OCI-LY7 (cell line): ENCODE measurements around the gene SSNA1. TPM values are rescaled to one million over a fixed set of nuclear protein-coding genes. Genes with fewer than 3 reads are reported as not detected.

Source experiments
- BruUV-seq: library from RNA; stranded (reverse); fragments of 400-500 nt; replicated peaks from 2 replicates; lab custom pipeline; 2021; lab: Mats Ljungman, UMichigan
- CTCF ChIA-PET: fragments of 300-600 bp; sonication (Branson Sonifier 250); formaldehyde crosslinking; loops from one replicate; lab custom pipeline; 2022; ENCODE audit warnings: antibody characterized with exemption; ENCODE audit not compliant: unreplicated experiment; lab: Charles Lee
- POLR2A ChIA-PET: fragments of 300-600 bp; sonication (Branson Sonifier 250); formaldehyde crosslinking; loops from one replicate; lab custom pipeline; 2022; ENCODE audit warnings: antibody characterized with exemption; lab: Charles Lee
- DNase-seq: peaks from one replicate; pipeline ENCODE4 v3.0.0-alpha.2; 2015; ENCODE audit warnings: low spot score
- H2AFZ ChIP-seq: fragments of 200-600 bp; sonication (generic), shearing (Covaris generic); 2 replicates; pipeline ENCODE4 v1.6.1; 2014; ENCODE audit warnings: mild to moderate bottlenecking, antibody characterized with exemption, low read length, moderate library complexity
- H3K27ac ChIP-seq: fragments of 200-600 bp; sonication (generic); 2 replicates; pipeline ENCODE4 v1.5.1; 2014; ENCODE audit warnings: mixed run types, low read depth, mild to moderate bottlenecking, moderate library complexity, low read length, inconsistent platforms; ENCODE audit not compliant: poor library complexity, severe bottlenecking
- H3K36me3 ChIP-seq: fragments of 200-600 bp; sonication (generic); 2 replicates; pipeline ENCODE4 v1.6.1; 2014; ENCODE audit warnings: mild to moderate bottlenecking, antibody characterized with exemption, low read length, moderate library complexity, mixed read lengths; ENCODE audit not compliant: insufficient read depth
- H3K4me1 ChIP-seq: fragments of 200-600 bp; sonication (generic); 2 replicates; pipeline ENCODE4 v1.5.1; 2014; ENCODE audit warnings: mild to moderate bottlenecking, low read length; ENCODE audit not compliant: insufficient read depth, poor library complexity, severe bottlenecking
- H3K4me2 ChIP-seq: fragments of 200-600 bp; sonication (generic); 2 replicates; pipeline ENCODE4 v1.6.1; 2014; ENCODE audit warnings: mild to moderate bottlenecking, low read length
- H3K4me3 ChIP-seq: fragments of 200-600 bp; sonication (generic); 2 replicates; pipeline ENCODE4 v1.5.1; 2014; ENCODE audit warnings: mild to moderate bottlenecking, low read depth, low read length; ENCODE audit not compliant: poor library complexity, severe bottlenecking
- H3K79me2 ChIP-seq: fragments of 200-600 bp; sonication (generic); 2 replicates; pipeline ENCODE4 v1.6.1; 2016; ENCODE audit warnings: low read depth, mild to moderate bottlenecking, low read length, moderate library complexity, mixed read lengths; ENCODE audit not compliant: insufficient read depth
- H3K9me2 ChIP-seq: fragments of 200-600 bp; sonication (generic); 2 replicates; pipeline ENCODE4 v1.6.1; 2016; ENCODE audit warnings: mild to moderate bottlenecking, low read length, mixed read lengths; ENCODE audit not compliant: insufficient read depth
- H3K9me3 ChIP-seq: fragments of 200-600 bp; sonication (generic); 2 replicates; pipeline ENCODE4 v1.6.1; 2014; ENCODE audit warnings: mild to moderate bottlenecking, mixed run types, low read length, mixed read lengths
- H4K20me1 ChIP-seq: fragments of 200-600 bp; sonication (generic); 2 replicates; pipeline ENCODE4 v1.6.1; 2014; ENCODE audit warnings: mild to moderate bottlenecking, antibody characterized with exemption, low read length, moderate library complexity, mixed read lengths; ENCODE audit not compliant: insufficient read depth
- EZH2phosphoT487 ChIP-seq: fragments of 200-600 bp; sonication (generic); IDR thresholded peaks from 2 replicates; pipeline ENCODE4 v1.6.1; 2018; ENCODE audit warnings: low read depth, borderline replicate concordance, mild to moderate bottlenecking, mixed run types, antibody characterized with exemption, low read length, moderate library complexity, mixed read lengths
- intact Hi-C: fragments of 100-400 bp; cut with micrococcal nuclease; formaldehyde crosslinking; loops from one replicate; pipeline ENCODE4 v1.10.0; 2022; ENCODE audit not compliant: unreplicated experiment
- total RNA-seq, 2 experiments: library from RNA; depleted of rRNA in 1 of 2; stranded (reverse); fragments of >200 nt in 1 of 2; shearing (Covaris generic) in 1 of 2; gene quantifications; 2 replicates each; pipeline ENCODE4 v1.2.3, GENCODE V29; 2014 to 2022
- TF ChIP-seq, protein P1 (sequence below): fragments of 200-600 bp; sonication (generic); conservative IDR thresholded peaks from 2 replicates; pipeline ENCODE4 v1.5.1; 2014; ENCODE audit warnings: mild to moderate bottlenecking, antibody characterized with exemption, low read length, moderate library complexity, mixed read lengths

The SSNA1 gene
- total RNA-seq, 2 experiments from 2014 or later, result 71.0 to 111 TPM

DNA sequence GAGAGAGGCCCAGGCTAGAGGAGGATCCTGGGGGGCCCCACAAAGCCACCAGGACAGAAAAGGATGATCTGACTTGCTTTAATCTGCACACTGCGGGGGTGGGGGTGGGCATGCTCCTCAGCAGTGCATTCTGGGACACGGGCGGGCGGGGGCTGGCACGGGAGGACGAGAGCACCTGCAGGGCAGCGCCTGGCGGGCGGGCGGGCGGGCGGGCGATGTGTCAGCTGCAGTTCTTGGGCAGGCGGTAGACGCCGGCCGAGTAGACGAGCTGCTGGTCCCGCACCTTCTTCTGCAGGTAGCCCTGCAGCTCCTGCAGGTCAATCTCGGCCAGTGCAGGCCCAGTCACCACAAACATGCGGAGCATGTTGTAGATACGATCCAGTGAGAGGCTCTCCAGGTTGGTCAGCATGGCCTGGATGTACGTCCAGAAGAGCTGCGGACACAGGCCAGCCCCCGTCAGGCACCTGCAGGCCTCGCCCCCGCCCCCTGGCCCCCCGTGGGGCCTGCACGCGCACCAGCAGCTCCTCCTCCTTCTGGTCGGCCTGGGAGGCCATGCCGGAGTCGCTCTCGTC lies 13.7 kb upstream of the SSNA1 start:
- POLR2A ChIA-PET, result no interaction called here
- H3K4me2 ChIP-seq, result no peak overlapping the region; the same call in 1 of the 2 replicates
- intact Hi-C loops, result loop anchor here (2.0 kb wide), 1 partner anchor 56 kb away; no protein-coding TSS in a partner anchor

DNA sequence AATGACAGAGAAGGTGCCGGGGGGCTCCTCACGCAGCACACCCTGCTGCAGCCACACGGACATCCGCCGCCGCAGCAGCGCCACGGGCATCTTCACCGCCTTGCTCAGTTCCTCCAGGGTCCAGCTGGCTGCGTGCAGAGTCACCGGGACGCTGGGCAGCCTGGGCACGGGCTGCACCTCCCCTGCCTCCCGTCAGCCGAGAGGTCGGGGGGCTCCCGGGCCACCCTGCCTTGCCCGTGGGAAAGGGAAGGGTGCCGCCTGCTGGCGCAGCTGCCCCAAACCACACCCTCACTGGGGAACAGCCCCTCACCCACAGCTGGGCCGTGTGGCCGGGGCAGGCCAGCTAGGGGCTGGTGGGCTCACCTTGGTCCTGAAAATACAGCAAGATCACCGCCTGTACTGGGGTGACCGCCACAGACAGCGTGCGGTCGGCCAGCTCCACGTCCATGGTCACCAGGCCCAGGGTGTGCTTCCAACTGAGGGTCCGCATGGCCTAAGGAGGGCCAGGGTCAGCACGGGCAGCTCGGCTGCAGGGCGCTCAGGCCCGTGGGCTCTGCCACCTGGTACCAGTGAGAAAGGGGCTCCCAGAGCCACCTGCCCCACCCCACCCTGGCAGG lies 13.0 kb upstream of the SSNA1 start:
- H3K9me3 ChIP-seq, result no peaks in the 10 kb centered on the region
- H3K4me3 ChIP-seq, result no peak overlapping the region
- no peak overlapping the region; the same call in 1 of the 2 replicates for H3K4me2 ChIP-seq
- CTCF ChIA-PET, result no interaction called here
- no peaks in the 10 kb centered on the region for H3K4me1 ChIP-seq
- intact Hi-C loops, result loop anchor here (2.0 kb wide), 1 partner anchor 57 kb away; no protein-coding TSS in a partner anchor
- TF ChIP-seq, protein P1, sequence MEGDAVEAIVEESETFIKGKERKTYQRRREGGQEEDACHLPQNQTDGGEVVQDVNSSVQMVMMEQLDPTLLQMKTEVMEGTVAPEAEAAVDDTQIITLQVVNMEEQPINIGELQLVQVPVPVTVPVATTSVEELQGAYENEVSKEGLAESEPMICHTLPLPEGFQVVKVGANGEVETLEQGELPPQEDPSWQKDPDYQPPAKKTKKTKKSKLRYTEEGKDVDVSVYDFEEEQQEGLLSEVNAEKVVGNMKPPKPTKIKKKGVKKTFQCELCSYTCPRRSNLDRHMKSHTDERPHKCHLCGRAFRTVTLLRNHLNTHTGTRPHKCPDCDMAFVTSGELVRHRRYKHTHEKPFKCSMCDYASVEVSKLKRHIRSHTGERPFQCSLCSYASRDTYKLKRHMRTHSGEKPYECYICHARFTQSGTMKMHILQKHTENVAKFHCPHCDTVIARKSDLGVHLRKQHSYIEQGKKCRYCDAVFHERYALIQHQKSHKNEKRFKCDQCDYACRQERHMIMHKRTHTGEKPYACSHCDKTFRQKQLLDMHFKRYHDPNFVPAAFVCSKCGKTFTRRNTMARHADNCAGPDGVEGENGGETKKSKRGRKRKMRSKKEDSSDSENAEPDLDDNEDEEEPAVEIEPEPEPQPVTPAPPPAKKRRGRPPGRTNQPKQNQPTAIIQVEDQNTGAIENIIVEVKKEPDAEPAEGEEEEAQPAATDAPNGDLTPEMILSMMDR, result peak; percentile 65
- no peak for TF ChIP-seq EZH2phosphoT487
- no peak for DNase-seq
- H3K36me3 ChIP-seq, result peaks cover 21% of the 10 kb centered on the region
- no peaks in the 10 kb centered on the region for H3K9me2 ChIP-seq
- BruUV-seq, result no TSS peak
- no peak overlapping the region for H2AFZ ChIP-seq
- POLR2A ChIA-PET, result no interaction called here
- H3K27ac ChIP-seq, result no peak overlapping the region
- H4K20me1 ChIP-seq, result no peaks in the 10 kb centered on the region; the same call in 1 of the 2 replicates
- no peaks in the 10 kb centered on the region for H3K79me2 ChIP-seq

More for the DNA sequence above, 13.7 kb upstream of the SSNA1 start:
- Histone ChIP-seq H3K36me3 (peaks cover 14% of the 10 kb centered on the region), H3K4me3 (no peak overlapping the region), H4K20me1 (no peaks in the 10 kb centered on the region; the same call in 1 of the 2 replicates), H3K79me2 (no peaks in the 10 kb centered on the region), H3K9me2 (no peaks in the 10 kb centered on the region), H3K4me1 (no peaks in the 10 kb centered on the region), H3K27ac (no peak overlapping the region), H3K9me3 (no peaks in the 10 kb centered on the region), H2AFZ (no peak overlapping the region)
- CTCF ChIA-PET, result no interaction called here
- DNase-seq, result no peak
- TF ChIP-seq, protein P1, result no peak
- no peak for TF ChIP-seq EZH2phosphoT487
- BruUV-seq, result no TSS peak
